Epidermal melanocyte (primary cell): ENCODE results near the gene PHTF2.
"Not testable (repeated sequence)": the region's sequence is repeated elsewhere in the genome, so short reads cannot be mapped to it uniquely, and the experiment has no call there.

Experiments used
- DNase-seq: peaks from one replicate; pipeline ENCODE4 v3.0.0; 2011; ENCODE audit warnings: low spot score; ENCODE audit not compliant: insufficient read length

Gene PHTF2

GRCh38 chr7:77873416-77874327, 75.1 kb downstream of the PHTF2 start:
- DNase-seq = not testable (repeated sequence)

GRCh38 chr7:77877791-77878190, 79.2 kb downstream of the PHTF2 start:
- DNase-seq = no peak

GRCh38 chr7:77878500-77878899, 79.9 kb downstream of the PHTF2 start:
- DNase-seq = no peak

- DNase-seq = no peak
Measured at GRCh38 chr7:77879272-77879671, 80.7 kb downstream of the PHTF2 start.

GRCh38 chr7:77881871-77882270, 83.3 kb downstream of the PHTF2 start:
- no peak for DNase-seq

- no peak for DNase-seq
Measured at GRCh38 chr7:77885155-77885554, 86.6 kb downstream of the PHTF2 start.

GRCh38 chr7:77887567-77887966, 89.0 kb downstream of the PHTF2 start:
- DNase-seq = no peak

- DNase-seq = no peak
Measured at GRCh38 chr7:77888998-77889397, 90.4 kb downstream of the PHTF2 start.

GRCh38 chr7:77893813-77894212, 95.2 kb downstream of the PHTF2 start:
- DNase-seq = no peak

- DNase-seq = no peak
Measured at GRCh38 chr7:77894574-77895091, 96.1 kb downstream of the PHTF2 start.

GRCh38 chr7:77895905-77896304, 97.3 kb downstream of the PHTF2 start:
- no peak for DNase-seq

GRCh38 chr7:77897004-77897547, 98.5 kb downstream of the PHTF2 start:
- no peak for DNase-seq

GRCh38 chr7:77899516-77899915, 100.9 kb downstream of the PHTF2 start:
- no peak for DNase-seq

- no peak for DNase-seq
Measured at GRCh38 chr7:77903597-77903996, 105.0 kb downstream of the PHTF2 start.

- DNase-seq = no peak
Measured at GRCh38 chr7:77904252-77904651, 105.7 kb downstream of the PHTF2 start.

GRCh38 chr7:77907281-77907680, 108.7 kb downstream of the PHTF2 start:
- no peak for DNase-seq

GRCh38 chr7:77908664-77909063, 110.1 kb downstream of the PHTF2 start:
- DNase-seq = no peak

- no peak for DNase-seq
Measured at GRCh38 chr7:77910124-77910523, 111.6 kb downstream of the PHTF2 start.

GRCh38 chr7:77912293-77912692, 113.7 kb downstream of the PHTF2 start:
- no peak for DNase-seq

GRCh38 chr7:77913977-77914607, 115.5 kb downstream of the PHTF2 start:
- DNase-seq = no peak

GRCh38 chr7:77917500-77918262, 119.1 kb downstream of the PHTF2 start:
- no peak for DNase-seq
